NB4 (cell line): ENCODE measurements around the gene NRARP.

Source experiments
- DNase-seq: peaks from one replicate; pipeline ENCODE4 v3.0.0; 2010; ENCODE audit warnings: low read depth
- H3K4me3 ChIP-seq: one replicate; pipeline ENCODE4 v1.5.1; 2011; ENCODE audit warnings: mild to moderate bottlenecking, low read depth, low read length, moderate library complexity
- MYC ChIP-seq: IDR thresholded peaks from 2 replicates; pipeline ENCODE4 v1.6.1; 2011; ENCODE audit warnings: low read depth, low read length
- POLR2A ChIP-seq: IDR thresholded peaks from 2 replicates; pipeline ENCODE4 v1.6.1; 2011; ENCODE audit warnings: mild to moderate bottlenecking; ENCODE audit not compliant: insufficient read length; ENCODE audit errors: extremely low read depth
- TF ChIP-seq, protein P1 (sequence below): IDR thresholded peaks from 2 replicates; pipeline ENCODE4 v1.6.1; 2011; ENCODE audit warnings: low read depth, low read length
- TF ChIP-seq, protein P2 (sequence below): IDR thresholded peaks from one replicate; pipeline ENCODE4 v1.5.1; 2012; ENCODE audit warnings: low read depth, low read length

The NRARP gene

GRCh38 chr9:137321726-137322361, 19.8 kb upstream of the NRARP start:
- TF ChIP-seq, protein P1, sequence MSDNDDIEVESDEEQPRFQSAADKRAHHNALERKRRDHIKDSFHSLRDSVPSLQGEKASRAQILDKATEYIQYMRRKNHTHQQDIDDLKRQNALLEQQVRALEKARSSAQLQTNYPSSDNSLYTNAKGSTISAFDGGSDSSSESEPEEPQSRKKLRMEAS = no peak
- TF ChIP-seq MYC (no peak), POLR2A (no peak)
- TF ChIP-seq, protein P2, sequence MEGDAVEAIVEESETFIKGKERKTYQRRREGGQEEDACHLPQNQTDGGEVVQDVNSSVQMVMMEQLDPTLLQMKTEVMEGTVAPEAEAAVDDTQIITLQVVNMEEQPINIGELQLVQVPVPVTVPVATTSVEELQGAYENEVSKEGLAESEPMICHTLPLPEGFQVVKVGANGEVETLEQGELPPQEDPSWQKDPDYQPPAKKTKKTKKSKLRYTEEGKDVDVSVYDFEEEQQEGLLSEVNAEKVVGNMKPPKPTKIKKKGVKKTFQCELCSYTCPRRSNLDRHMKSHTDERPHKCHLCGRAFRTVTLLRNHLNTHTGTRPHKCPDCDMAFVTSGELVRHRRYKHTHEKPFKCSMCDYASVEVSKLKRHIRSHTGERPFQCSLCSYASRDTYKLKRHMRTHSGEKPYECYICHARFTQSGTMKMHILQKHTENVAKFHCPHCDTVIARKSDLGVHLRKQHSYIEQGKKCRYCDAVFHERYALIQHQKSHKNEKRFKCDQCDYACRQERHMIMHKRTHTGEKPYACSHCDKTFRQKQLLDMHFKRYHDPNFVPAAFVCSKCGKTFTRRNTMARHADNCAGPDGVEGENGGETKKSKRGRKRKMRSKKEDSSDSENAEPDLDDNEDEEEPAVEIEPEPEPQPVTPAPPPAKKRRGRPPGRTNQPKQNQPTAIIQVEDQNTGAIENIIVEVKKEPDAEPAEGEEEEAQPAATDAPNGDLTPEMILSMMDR = no peak
- no peak for DNase-seq
- H3K4me3 ChIP-seq = no peak overlapping the region

- peak; percentile 36; the same call in 1 of the 2 replicates for TF ChIP-seq MYC
- TF ChIP-seq, protein P2 = no peak
- peak; percentile 44 for TF ChIP-seq POLR2A
These were observed 18.7 kb upstream of the NRARP start for GRCh38 chr9:137320555-137321384.

DNA sequence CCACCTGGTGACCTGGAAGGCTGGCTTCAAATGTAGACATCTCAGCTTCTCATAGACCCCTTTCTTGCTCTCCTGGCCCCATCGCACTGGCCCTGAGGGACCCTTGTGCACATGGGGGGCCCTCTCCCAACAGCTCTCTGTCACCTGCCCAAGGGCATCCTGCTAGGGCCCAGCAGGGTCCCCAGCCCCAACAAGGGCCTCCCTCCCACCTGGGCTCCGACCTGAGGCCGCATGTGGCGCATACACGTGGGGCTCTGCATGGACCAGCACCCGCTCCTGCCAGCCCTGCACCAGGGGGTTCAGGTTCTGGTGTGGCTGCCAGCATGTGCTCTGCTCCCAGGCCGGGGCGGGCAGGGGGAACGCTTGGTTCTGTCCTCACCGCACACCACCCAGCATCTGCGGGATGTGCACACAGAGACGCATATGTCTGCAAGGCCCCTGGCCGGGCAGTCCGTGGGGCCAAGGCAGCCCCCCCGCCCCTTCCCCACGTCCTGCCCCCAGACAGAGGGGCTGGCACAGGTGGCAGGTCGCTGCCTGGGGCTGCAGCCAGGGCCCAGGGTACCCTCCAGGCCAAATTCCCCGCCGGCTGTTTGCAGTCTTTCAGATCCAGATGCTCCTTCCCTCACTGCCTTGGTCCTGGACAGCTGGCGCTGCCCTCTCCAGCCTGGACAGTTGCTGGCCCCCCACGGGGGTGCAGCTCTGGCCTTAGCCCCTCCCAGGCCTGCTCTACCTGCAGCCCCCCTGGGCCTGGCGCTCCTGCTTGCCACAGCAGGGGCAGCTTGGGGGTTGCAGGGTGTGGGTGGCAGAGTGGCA, 17.9 kb upstream of the NRARP start:
- no peak for DNase-seq
- TF ChIP-seq MYC = no peak
- no peak for TF ChIP-seq POLR2A
- TF ChIP-seq, protein P1 = no peak
- TF ChIP-seq, protein P2 = no peak
- no peak overlapping the region for H3K4me3 ChIP-seq

More at GRCh38 chr9:137320555-137321384, 18.7 kb upstream of the NRARP start:
- no peak overlapping the region for H3K4me3 ChIP-seq
- DNase-seq = peak; percentile 91

GRCh38 chr9:137319011-137319738, 17.1 kb upstream of the NRARP start:
- TF ChIP-seq MYC (no peak), POLR2A (no peak)
- TF ChIP-seq, protein P1 = no peak
- TF ChIP-seq, protein P2 = no peak
- H3K4me3 ChIP-seq = no peak overlapping the region
- no peak for DNase-seq

DNA sequence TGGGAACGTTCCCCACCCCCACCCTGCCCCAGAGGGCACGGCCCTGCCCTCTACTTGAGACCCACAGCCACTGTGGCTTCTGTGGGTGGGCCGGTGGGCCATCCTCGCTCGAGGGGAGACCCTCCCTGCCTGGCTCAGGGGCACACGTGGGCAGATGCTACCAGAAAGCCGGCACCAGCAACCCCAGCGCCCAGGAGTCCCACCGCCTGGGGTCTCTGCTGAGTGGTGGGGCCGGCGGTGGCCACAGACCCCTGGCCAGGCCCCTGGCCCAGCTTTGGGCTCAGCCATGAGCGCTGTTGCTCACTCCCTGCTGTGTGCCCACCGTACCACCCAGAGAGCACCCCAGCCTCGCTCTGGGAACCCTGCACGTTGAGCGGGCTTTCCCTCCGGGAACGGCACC, 16.5 kb upstream of the NRARP start:
- no peak overlapping the region for H3K4me3 ChIP-seq
- DNase-seq = no peak
- TF ChIP-seq, protein P2 = no peak
- TF ChIP-seq, protein P1 = no peak
- TF ChIP-seq MYC = no peak
